NCI-H2196 (cell line): Measurements from ENCODE around the gene CH25H.

Experiments used
- DNase-seq: peaks from one replicate; lab custom pipeline; 2025; ENCODE audit not compliant: unreplicated experiment; lab: John Stamatoyannopoulos, UW

CH25H gene

DNA sequence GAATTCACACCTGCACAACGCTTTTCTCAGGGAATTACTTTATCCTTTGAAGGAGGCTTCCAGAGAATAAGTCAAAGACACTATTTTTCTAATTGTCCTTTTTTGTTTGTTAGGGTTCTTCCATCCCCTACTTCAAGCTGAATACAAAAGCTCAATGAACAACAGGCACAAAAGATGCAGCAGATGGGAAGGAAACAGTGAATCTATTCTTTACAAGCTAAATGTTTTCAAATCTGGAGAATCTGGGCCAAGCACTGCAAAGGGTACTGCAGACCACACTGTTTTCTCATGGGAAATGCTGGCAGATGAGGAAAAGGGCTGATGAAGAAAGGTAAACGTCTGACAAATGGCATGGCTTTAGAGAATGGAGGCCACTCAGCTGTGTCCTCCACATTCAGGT lies 25.9 kb upstream of the CH25H start:
- no peak for DNase-seq

DNA sequence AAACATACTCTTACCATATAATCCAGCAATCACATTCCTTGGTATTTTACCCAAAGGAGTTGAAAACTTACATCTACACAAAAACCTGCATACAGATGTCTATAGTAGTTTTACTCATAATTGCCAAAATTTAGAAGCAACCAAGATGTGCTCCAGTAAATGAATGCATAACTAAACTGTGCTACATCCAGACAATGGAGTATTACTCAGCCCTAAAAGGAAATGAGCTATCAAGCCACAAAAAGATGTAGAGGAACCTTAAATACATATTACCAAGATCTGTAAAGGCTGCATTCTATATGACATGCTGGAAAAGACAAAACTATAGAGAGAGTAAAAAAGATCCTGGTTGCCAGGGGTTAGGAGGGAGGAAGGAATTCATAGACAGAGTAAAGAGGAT lies 21.8 kb upstream of the CH25H start:
- DNase-seq = no peak

DNA sequence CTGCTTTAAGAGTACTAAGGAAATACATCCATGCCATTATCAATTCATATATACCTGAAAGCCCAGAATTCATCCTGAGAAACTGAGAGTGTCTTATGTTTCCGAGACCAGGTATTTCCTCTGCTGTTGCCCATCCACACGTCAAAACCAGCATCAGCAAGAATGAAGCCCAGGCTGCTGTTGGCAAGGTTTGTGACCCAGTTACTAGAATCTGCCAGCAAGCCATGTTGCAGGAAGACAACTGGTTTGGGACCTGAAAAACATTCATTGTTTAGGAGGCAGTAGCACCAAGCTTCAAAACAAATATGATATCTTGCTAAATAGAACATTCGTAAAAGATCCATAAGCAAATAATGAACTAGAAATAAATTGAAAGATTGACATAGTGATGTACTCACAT lies 21.0 kb upstream of the CH25H start:
- DNase-seq = no peak

DNA sequence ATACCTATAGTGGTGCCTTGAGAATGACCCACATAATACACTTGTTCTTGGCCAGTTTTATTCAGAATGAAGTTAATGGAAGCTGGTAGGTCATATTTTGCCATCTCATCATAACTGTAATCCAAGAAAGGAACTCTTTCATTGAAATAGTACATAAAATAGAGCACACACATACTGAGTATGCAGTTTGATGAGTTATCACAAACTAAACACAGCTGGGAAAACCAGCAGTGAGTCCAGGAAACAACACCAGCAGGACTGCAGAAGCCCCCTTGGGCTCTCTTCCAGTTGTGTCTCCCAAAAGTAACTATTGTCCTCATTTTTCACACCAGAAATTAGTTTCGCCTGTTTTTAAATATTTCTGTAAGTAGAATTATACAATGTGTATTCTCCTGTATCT lies 19.8 kb upstream of the CH25H start:
- DNase-seq = no peak

DNA sequence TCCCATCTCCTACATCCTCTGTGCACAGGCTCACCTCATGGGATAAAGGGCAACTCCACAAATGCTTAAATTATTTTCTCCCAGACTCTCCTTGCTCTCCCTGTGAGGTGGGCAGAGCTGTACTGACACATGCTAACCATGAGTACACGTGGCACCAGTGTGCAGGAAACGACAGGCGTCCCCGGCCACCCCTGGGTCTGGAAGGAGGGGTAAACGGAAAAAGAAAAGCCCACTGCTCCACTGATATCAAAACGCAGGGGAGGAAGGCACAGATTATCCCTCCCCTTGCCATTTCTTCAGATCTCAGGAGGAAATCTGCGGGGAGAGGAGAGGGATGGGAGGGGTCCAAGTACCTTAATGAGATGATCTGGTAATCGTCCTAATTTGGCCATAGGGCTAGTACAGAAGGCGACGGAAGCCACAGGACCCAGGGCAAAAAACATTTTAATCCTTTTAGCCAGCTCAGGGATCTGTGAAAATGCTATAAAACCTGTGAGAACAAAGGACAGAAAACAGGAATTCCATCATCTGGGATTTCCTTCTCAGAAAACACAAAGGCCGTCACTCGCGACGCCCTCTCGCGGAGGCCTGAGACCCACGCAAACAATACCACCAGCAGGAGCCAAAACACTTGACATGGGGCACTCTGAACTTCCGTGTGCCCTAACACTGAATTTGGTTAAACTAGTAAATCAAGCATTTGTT lies 17.8 kb upstream of the CH25H start:
- DNase-seq = no peak

DNA sequence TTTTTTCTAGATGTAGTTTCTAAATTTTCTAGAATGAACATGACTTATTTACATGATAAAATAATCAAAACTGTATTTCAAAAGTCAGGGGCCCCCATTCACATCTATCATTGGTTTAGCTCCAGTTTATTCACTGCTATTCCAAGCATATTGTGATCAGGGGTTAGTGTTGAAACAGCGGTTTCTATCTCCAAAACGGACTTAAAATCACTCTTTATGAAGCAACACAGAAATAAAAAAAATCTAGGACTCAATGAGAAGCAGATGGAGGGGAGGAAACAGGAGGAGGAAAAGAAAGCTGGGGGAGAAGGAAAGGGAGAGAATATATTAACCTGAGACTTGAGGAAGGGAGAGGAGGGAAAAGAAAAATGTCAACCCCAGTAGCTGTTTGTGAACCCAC lies 14.8 kb upstream of the CH25H start:
- DNase-seq = no peak

DNA sequence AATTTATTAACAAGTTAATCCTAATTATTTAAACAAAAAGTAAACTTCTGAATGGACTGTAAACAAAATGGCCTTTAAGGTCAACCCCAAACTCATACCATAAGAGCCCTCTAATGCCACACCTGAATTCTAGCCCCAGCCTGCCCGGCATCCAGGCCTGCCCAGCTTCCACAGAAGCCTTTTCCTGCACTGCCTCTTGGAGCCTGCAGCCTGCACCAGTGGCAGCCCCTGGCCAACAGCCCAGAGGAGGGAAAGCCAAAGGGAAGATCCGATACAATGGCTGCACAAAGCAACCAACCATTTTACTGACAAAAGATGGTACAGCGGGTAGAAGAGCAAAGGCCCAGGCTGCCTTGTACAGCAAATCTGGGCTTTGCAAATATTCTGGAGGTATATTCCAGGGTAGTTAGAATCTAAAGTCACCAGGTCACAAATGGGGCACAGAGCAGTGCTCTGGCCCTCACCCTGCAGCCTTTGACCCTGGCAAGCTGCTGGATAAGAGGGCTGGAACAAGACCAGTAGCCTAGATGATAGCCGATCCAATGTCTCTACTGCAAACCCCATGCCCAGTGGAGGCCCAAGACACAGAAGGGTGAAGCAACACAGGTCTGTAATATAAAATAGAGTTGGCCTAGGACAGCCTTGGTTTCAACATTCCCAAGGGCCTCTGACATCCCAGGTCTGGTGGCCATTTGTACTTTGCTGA lies 12.5 kb upstream of the CH25H start:
- no peak for DNase-seq

DNA sequence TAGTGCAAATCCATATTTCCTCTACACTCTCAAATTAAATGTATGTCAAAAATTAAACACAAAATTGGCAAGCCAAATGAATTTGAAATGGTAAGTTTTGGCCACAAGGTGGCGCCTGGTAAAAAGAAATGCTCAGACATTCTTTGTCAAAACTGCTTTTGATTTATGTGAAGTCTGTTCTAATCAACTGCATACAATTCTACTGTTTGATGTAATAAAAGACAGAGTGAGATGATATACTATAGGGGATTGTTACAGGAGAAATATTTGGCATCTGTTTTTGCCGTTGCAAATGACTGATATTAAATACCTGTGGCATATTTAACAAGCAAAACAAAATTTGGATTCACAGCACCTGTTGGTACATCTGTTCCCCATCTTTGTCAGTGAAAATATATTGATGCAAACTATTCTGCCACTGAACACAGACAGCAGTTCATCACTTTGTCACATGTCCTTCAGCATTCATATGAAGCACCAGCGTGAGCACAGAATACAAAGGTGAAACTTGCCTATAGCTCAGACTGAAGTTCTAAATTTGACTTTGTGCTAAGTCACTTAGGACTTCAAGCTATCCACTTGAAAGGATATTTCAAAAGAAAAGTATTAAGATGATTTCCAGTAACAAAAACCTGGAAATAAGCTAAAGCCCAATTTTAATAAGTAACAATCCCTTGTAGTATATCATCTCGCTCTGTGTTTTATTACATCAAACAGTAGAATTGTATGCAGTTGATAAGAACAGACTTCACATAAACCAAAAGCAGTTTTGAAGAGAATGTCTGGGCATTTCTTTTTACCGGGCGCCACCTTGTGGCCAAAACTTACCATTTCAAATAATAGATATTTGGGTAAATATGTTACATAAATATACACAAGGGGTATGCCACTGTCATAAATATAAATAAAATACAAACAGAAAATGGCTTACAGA lies 10.2 kb upstream of the CH25H start:
- peak; percentile 43 for DNase-seq

DNA sequence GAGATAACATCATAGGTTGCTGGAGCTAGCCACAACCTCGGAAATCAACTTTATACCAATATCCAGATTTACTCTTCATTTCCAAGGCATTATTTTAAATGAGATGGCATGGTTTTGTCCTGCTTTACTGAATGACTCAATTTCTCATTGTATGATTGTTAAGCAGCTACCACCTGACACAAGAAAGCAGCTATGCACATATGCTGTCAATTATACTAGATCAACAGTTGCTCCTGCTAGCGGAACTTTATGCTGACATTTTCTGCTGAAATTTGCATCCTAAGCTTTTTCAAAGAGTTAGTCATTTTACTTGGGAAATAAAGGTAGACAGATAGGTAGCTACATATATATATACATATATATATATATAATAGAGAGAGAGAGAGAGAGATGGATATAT lies 8.9 kb upstream of the CH25H start:
- DNase-seq = no peak

DNA sequence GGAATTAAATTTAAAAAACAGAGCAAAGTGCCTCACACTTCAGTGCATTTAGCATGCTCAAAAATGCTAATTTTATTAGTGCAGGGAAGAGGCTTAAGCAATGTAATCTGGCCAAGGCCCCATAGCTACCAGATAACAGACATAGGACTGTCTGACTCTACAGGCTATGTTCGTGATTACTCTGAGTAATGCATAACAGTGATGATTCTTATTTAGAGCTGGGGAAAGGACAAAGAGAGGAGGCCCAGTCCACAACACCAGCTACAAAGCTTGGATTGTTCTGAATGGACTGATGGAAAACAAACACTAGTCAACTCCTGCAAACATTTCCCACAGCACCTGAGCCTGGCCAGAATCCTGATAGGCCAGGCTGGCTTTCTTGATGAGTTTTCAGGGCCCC lies 8.4 kb upstream of the CH25H start:
- no peak for DNase-seq

DNA sequence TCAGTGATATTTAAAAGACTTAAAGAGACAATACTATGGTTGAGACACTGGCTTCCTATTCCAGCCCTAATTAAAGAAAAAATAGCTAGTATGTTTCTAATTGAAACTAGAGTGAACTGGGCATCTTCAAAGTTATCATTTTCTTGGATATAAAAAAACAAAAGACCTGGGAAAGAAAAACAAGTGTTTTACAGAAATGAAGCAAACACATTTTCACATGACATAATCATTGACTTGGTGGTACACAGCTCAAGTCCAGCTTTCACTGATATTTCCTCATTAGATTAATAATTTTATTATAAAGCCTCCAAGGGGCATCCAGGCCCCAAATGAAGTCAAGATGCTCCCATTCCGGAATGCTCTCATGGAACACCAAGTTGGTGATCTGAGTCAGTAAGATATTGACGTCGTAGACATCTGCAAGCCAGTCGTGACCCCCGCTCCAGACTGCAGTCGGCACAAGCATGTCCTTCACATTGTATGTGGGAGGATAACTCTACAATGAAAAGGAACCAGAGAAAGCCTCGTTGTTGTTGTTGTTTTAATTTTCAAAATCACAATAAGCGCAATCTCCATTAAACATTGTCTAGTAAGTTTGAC lies 7.5 kb upstream of the CH25H start:
- DNase-seq = no peak

DNA sequence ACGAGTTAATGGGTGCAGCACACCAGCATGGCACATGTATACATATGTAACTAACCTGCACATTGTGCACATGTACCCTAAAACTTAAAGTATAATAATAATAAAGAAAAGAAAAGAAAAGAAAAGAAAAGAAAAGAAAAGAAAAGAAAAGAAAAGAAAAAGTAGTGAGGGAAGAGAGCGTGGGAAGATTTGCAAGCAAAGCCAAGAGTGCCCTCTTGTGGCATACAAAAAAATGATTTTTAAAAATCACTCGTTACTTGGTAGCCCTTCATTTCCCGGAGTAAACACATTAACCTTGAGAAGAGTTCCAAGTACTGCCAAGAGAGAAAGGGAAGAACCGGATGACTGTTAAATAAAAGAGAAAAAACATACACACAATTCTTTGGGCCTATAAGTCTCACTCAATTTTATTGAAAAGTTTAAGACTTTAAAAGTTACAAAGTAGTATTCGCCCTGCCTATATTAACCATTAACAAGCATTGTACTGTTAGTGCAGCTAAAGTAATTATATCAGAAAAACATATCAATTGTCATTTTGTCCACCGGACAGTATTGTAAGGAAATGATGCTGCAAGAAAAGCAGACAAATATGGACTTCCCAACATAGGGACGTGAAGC lies 6.2 kb upstream of the CH25H start:
- peak; percentile 10 for DNase-seq

DNA sequence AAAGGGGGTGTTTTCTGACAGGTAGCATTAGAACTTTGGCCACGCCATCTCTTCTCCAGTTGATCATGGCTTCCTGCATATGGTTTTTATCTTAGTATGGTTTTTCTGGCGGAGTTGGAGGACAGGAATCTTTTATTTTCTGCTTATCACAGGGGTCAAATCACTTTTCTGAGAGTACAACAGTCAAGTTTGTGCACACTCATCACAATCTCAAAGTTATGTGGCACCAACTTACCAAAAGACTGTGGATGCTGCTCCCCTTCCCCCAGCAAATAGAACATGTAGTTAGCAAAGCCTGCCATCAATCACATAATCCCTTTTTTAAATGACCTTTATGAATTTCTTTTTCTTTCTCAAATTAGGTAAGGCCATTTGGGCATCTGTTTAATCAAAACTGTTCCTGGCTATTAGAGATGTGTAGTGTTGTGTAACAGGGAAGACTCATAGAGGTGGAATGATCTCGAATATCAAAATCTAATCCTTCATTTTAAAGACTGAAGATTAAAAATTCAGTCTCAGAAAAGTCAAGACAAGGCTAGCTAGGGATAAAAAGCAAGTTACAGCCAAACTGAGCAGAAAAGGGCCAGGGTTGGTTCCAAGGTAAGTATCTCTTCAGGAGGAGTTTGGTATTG lies 3.8 kb upstream of the CH25H start:
- DNase-seq = no peak

DNA sequence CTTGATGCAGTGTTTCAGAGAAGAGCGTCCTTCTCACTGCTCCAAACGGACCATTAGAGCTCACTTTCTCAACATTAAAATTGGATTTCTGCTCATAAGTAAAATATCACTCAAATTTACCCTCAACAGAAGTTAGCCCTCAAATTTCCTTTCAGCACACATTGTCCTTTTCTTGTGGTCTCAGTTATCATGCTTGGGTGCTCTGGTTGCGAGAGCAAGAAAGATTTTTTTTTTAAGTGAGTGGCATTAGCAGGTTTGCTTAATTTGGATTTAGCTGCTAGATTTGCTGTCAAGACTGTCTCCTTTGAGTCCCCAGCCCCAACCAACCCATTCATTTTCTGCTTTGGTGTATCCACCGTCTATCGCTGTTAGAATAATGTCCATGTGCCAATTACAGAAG lies 2.6 kb upstream of the CH25H start:
- DNase-seq = no peak

DNA sequence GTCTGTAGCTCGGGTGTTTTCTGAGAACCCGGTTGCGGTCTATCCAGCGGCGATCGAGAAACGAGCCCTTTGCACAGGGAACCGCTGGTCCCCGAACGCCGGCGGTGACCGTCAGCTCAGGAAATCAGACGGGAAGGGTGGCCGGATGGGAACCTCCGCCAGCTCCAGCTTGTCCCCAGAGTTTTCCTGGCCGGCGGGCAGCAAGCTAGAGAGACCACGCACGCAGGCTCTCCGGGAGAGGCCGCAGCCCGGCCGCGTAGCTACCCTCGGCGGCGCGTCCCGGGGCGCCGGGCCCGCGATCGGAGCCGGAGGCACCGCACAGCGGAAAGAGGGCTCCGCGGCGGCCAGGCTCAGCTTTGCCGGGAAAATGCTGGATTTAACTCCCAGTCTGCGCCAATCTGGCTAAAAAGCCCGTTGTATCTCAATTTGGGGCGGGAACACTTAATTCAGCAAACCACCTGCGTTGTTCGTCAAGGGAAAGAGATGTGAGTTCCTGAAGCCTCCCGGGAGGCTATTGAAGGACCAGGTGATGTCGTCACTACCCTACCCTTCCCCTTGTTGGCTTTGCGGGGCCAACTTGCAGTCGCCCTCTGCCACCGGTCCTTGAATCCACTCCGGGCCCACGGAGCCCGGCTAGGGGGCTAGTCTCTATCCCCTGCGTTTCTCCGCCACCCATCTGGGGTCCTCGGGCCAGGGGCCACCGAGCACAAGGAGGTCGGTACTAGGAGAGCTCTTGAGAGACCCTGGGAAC lies 859 bp upstream of the CH25H start:
- DNase-seq = no peak

DNA sequence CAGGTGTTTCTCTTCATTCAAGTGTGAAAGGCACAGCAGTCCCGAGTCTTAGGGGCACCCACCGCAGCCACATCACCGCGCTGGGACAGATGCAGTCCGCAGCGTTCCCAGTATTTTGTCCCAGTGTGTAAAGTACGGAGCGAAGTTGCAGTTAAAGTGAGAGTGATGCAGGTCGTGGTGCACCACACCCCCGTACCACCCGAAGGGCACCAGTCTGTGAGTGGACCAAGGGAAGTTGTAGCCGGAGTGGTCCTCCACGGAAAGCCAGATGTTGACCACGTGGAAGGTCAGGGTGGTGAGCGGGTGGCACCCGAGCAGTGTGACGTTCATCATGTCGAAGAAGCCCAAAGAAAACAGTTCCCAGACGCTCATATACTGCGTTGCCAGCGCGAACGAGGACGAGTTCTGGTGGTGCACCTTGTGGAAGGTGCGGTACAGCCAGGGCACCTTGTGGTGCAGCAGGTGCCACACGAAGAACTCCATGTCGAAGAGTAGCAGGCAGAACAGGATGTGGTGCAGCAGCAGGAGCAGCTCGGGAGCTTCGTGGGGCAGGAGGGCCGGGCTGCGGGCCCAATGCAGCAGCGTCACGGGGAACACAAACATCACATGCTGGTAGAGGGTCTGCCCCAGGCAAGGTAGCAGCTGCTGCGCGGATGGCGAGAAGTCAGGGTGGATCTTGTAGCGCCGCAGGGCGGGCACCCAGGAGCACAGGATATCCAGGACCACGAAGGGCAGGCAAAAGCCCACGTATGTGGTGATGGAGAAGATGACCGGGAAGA lies 526 bp downstream of the CH25H start:
- no peak for DNase-seq

DNA sequence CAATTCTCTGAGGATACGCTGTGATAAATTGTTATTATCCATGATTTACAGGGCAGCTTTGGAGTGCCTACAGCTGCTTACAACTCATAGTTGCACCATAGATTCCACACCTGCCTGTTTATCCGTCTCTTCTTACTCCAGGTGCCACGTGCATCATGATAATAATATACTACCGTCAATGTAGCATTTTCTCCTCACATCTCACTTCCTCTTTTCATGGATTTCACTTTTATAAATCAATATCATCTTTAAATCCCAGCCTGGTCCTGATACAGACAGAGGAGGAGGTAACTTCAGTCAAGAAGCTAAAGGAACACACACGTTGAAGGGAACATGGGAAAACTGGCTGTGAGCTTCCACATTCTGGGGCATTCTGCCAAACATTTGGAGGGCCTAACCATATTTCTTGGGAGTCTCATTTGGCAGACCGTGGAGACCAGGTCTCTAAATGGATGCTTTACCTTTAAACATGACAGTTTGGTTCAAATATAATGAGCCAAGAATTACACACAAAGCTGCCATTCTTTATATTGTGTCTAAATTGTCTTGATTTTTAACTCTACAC lies 2.4 kb downstream of the CH25H start:
- DNase-seq = no peak

DNA sequence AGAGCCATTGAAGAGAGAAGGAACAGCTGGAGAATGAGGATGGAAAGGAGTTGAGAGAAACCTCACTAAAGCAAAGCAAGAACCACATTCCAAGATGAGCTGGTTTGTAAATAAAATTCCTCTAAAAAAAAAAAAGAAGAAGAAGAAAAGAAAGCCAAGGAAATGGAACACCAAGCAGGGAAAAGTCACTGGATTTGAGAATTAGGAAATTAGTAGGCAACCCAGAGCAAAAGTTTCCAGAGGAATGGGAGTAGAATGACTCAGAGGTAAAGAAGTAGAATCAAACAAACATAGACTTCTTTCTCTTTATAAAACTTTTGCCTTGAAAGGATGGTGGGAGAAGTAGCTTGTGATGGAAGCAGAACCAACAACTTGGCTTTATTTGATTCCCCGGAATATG lies 3.9 kb downstream of the CH25H start:
- DNase-seq = no peak

DNA sequence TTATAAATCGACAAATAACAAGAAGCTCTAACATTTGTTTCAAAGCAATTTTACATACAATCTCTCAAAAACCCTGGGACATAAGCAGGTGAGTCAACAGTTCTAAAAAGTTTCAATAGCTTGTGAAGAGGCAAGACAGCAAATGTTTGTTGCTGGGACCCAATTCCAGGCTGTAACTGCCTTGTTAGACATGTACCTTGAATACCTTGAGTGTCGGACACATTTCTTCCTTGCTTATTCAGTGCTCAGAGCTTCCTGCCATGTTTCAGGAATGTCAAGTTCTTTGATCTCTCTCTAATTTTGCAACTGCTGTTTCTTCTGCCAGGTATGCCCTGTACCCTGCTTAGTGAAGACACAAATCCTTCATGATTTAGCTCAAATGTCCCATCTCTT lies 5.1 kb downstream of the CH25H start:
- no peak for DNase-seq
